ENCODE measurements around the gene WDR45. TPM values are rescaled to one million over a fixed set of nuclear protein-coding genes. Genes with fewer than 3 reads are reported as not detected.

The WDR45 gene
- total RNA-seq, 1 experiment from 2014 or later = 49.3 TPM

- no peak for ATAC-seq
- Histone ChIP-seq H3K9me3 (ENCODE audit: control insufficient read depth, insufficient read depth, low read depth, low read length) (no peaks in the 10 kb centered on the region), H3K27me3 (ENCODE audit: control insufficient read depth, insufficient read depth, low read length) (no peaks in the 10 kb centered on the region), H3K27ac (ENCODE audit: low read length) (no peak overlapping the region), H3K36me3 (ENCODE audit: control insufficient read depth, insufficient read depth, low read length) (no peaks in the 10 kb centered on the region), H3K4me3 (ENCODE audit: low read depth in 2 of 2, low read length in 2 of 2) (no peak overlapping the region), H3K4me1 (ENCODE audit: control insufficient read depth, insufficient read depth, low read length) (no peaks in the 10 kb centered on the region; the same call in 1 of the 2 replicates)
- TF ChIP-seq REST (IDR thresholded peaks at IDR 0.05; ENCODE audit: insufficient read depth in 1 of 2, low read depth in 2 of 2, low read length in 1 of 2) (no peak), TCF7L2 (IDR thresholded peaks at IDR 0.05; ENCODE audit: low read depth, low read length) (no peak), POLR2AphosphoS5 (IDR thresholded peaks at IDR 0.05; ENCODE audit: low read depth, low read length) (no peak), SIN3A (IDR thresholded peaks at IDR 0.05; ENCODE audit: borderline replicate concordance, insufficient read depth, low read depth, low read length) (no peak), CTCF (IDR thresholded peaks at IDR 0.05) (no peak)
- in situ Hi-C loops (cut with HindIII; ENCODE audit: low pct_unique_long_range_greater_than_20kb, low sequenced_read_pairs) = no loop called here
- POLR2A ChIA-PET = no interaction called here
- intact Hi-C loops (cut with micrococcal nuclease; ENCODE audit: unreplicated experiment) = no loop called here
- DNase-seq (ENCODE audit: low read depth, low spot score) = no peak
- BruUV-seq (replicated peaks) = no TSS peak
- CTCF ChIA-PET = no interaction called here
Observed at GRCh38 chrX:49082271-49082871, 2.7 kb upstream of the WDR45 start.

- no peak overlapping the region for H3K27ac ChIP-seq (ENCODE audit: low read length)
- CTCF ChIA-PET = no interaction called here
- no peak for DNase-seq (ENCODE audit: low read depth, low spot score)
Observed at GRCh38 chrX:49077941-49078340, 1.7 kb downstream of the WDR45 start.

More at GRCh38 chrX:49077941-49078340, 1.7 kb downstream of the WDR45 start:
- Histone ChIP-seq H3K36me3 (ENCODE audit: control insufficient read depth, insufficient read depth, low read length) (no peaks in the 10 kb centered on the region), H3K4me3 (ENCODE audit: low read depth in 2 of 2, low read length in 2 of 2) (no peak overlapping the region), H3K4me1 (ENCODE audit: control insufficient read depth, insufficient read depth, low read length) (no peaks in the 10 kb centered on the region; the same call in 1 of the 2 replicates), H3K27me3 (ENCODE audit: control insufficient read depth, insufficient read depth, low read length) (no peaks in the 10 kb centered on the region), H3K9me3 (ENCODE audit: control insufficient read depth, insufficient read depth, low read depth, low read length) (no peaks in the 10 kb centered on the region)
- BruUV-seq (replicated peaks) = no TSS peak
- intact Hi-C loops (cut with micrococcal nuclease; ENCODE audit: unreplicated experiment) (no loop called here), in situ Hi-C loops (cut with HindIII; ENCODE audit: low pct_unique_long_range_greater_than_20kb, low sequenced_read_pairs) (no loop called here)
- POLR2A ChIA-PET = no interaction called here
- ATAC-seq = no peak
- TF ChIP-seq REST (IDR thresholded peaks at IDR 0.05; ENCODE audit: insufficient read depth in 1 of 2, low read depth in 2 of 2, low read length in 1 of 2) = no peak
- TF ChIP-seq POLR2AphosphoS5 (IDR thresholded peaks at IDR 0.05; ENCODE audit: low read depth, low read length) = no peak
- no peak for TF ChIP-seq SIN3A (IDR thresholded peaks at IDR 0.05; ENCODE audit: borderline replicate concordance, insufficient read depth, low read depth, low read length)
- no peak for TF ChIP-seq TCF7L2 (IDR thresholded peaks at IDR 0.05; ENCODE audit: low read depth, low read length)
